HEK293 (cell line): Measurements from ENCODE around the gene PROKR1.

ENCODE experiments used
- ATF2 ChIP-seq: fragments of 450-650 bp; formaldehyde crosslinking; IDR thresholded peaks from 2 replicates; pipeline ENCODE4 v1.5.1; 2016; ENCODE audit warnings: missing biosample characterization, missing genetic modification characterization, low read depth
- CTCF ChIP-seq: fragments of 450-650 bp; formaldehyde crosslinking; IDR thresholded peaks from 2 replicates; pipeline ENCODE4 v1.5.1; 2016; ENCODE audit warnings: missing biosample characterization, missing genetic modification characterization
- KLF7 ChIP-seq: fragments of 450-650 bp; formaldehyde crosslinking; IDR thresholded peaks from 2 replicates; pipeline ENCODE4 v1.5.1; 2016; ENCODE audit warnings: missing biosample characterization, missing genetic modification characterization, borderline replicate concordance
- YY1 ChIP-seq: fragments of 450-650 bp; formaldehyde crosslinking; IDR thresholded peaks from 2 replicates; pipeline ENCODE4 v1.5.1; 2018; ENCODE audit warnings: missing biosample characterization, missing genetic modification characterization
- ZBTB26 ChIP-seq: fragments of 450-650 bp; formaldehyde crosslinking; optimal IDR thresholded peaks from 2 replicates; pipeline ENCODE3; 2016; ENCODE audit warnings: missing biosample characterization, mild to moderate bottlenecking, missing genetic modification characterization
- ZBTB44 ChIP-seq: fragments of 450-650 bp; IDR thresholded peaks from 2 replicates; pipeline ENCODE4 v1.5.1; 2018; ENCODE audit warnings: missing biosample characterization, mild to moderate bottlenecking, missing genetic modification characterization
- ZIC2 ChIP-seq: fragments of 450-650 bp; formaldehyde crosslinking; IDR thresholded peaks from 2 replicates; pipeline ENCODE4 v1.5.1; 2016; ENCODE audit warnings: missing biosample characterization, missing genetic modification characterization
- ZNF501 ChIP-seq: fragments of 450-650 bp; formaldehyde crosslinking; IDR thresholded peaks from 2 replicates; pipeline ENCODE4 v1.5.1; 2016; ENCODE audit warnings: missing biosample characterization, missing genetic modification characterization

GRCh38 chr2:68612765-68613519 is 30.4 kb upstream of the PROKR1 start:
- TF ChIP-seq CTCF (no peak), ATF2 (tag by site-specific recombination) (no peak), YY1 (no peak), ZBTB44 (no peak), ZIC2 (tag by site-specific recombination) (no peak), KLF7 (no peak), ZNF501 (tag by site-specific recombination) (no peak), ZBTB26 (tag by site-specific recombination) (no peak)
